RWPE1 (cell line): ENCODE data around the gene GRK7.

Source experiments
- CTCF ChIA-PET: fragments of 350-600 bp; sonication (Branson Sonifier 250); formaldehyde crosslinking; extraction: SDS; loops from one replicate; lab custom pipeline; 2021; lab: Yijun Ruan, JAX
- POLR2A ChIA-PET: fragments of 400-600 bp; formaldehyde crosslinking; extraction: SDS; loops from one replicate; lab custom pipeline; 2020; ENCODE audit warnings: antibody characterized with exemption; ENCODE audit not compliant: low non-redundant PET; lab: Yijun Ruan, JAX
- DNase-seq: peaks from one replicate; pipeline ENCODE4 v3.0.0; 2012; ENCODE audit warnings: low spot score
- H3K27ac ChIP-seq: fragments of 450-650 bp; 2 replicates; pipeline ENCODE4 v1.5.1; 2017
- CTCF ChIP-seq: fragments of 450-650 bp; conservative IDR thresholded peaks from 2 replicates; pipeline ENCODE4 v1.5.1; 2017; ENCODE audit warnings: low read depth, mild to moderate bottlenecking

GRK7 gene

GRCh38 chr3:141763088-141763750 is at the start of gene GRK7:
Gene GRK7 (plus strand): TSS chr3:141763408. CDS start chr3:141778285, 14,877 bp downstream.
- TF ChIP-seq CTCF, result no peak
- peak within 1 kb of the TSS; percentile 24; the same call in 1 of the 2 replicates for H3K27ac ChIP-seq
- POLR2A ChIA-PET, result interaction anchor here (1.0 kb wide), 1 partner anchor 116 kb away, joined by 3 read pairs; no protein-coding TSS in a partner anchor

GRCh38 chr3:141714671-141715070 is 48.5 kb upstream of the GRK7 start:
- ChIA-PET CTCF (interaction anchor here (0.7 kb wide), 1 partner anchor 12 kb away, joined by 3 read pairs; no protein-coding TSS in a partner anchor), POLR2A (no interaction called here)
- TF ChIP-seq CTCF, result no peak
- no peak overlapping the region for H3K27ac ChIP-seq
- no peak for DNase-seq

More at GRCh38 chr3:141763088-141763750, at the start of gene GRK7:
- CTCF ChIA-PET, result interaction anchor here (0.8 kb wide), 1 partner anchor 25 kb away, joined by 3 read pairs; the partner anchor contains the start of gene RNF7
- DNase-seq, result no peak

GRCh38 chr3:141722081-141722480 is 41.1 kb upstream of the GRK7 start:
- ChIA-PET CTCF (interaction anchor here (0.6 kb wide), 2 partner anchors 125 to 190 kb away, joined by 3 to 4 read pairs; no protein-coding TSS in a partner anchor), POLR2A (no interaction called here)
- DNase-seq, result no peak
- no peak for TF ChIP-seq CTCF
- no peak overlapping the region for H3K27ac ChIP-seq

- no peak for DNase-seq
- POLR2A ChIA-PET, result no interaction called here
- no peak overlapping the region for H3K27ac ChIP-seq
- TF ChIP-seq CTCF, result no peak
- CTCF ChIA-PET, result interaction anchor here (0.6 to 0.8 kb wide), 3 partner anchors 10 to 190 kb away, joined by 3 to 4 read pairs (median 3); no protein-coding TSS in a partner anchor
Measured at GRCh38 chr3:141722648-141723047, 40.6 kb upstream of the GRK7 start.

GRCh38 chr3:141723255-141723654 is 40.0 kb upstream of the GRK7 start:
- ChIA-PET POLR2A (no interaction called here), CTCF (interaction anchor here (0.6 to 0.8 kb wide), 2 partner anchors 10 to 126 kb away, joined by 3 to 6 read pairs; no protein-coding TSS in a partner anchor)
- H3K27ac ChIP-seq, result no peak overlapping the region
- DNase-seq, result no peak
- no peak for TF ChIP-seq CTCF

GRCh38 chr3:141724186-141724585 is 39.0 kb upstream of the GRK7 start:
- H3K27ac ChIP-seq, result no peak overlapping the region
- TF ChIP-seq CTCF, result no peak
- CTCF ChIA-PET, result interaction anchor here (0.7 kb wide), 1 partner anchor 151 kb away, joined by 5 read pairs; no protein-coding TSS in a partner anchor

More at GRCh38 chr3:141724186-141724585, 39.0 kb upstream of the GRK7 start:
- POLR2A ChIA-PET, result interaction anchor here (0.6 kb wide), 1 partner anchor 14 kb away, joined by 3 read pairs; the partner anchor contains the start of gene RNF7
- no peak for DNase-seq
